Astrocyte (in vitro differentiated cells and primary cell): ENCODE data around the gene PPP2R5E. TPM values are rescaled to one million over a fixed set of nuclear protein-coding genes. Genes with fewer than 3 reads are reported as not detected.

Source experiments
- DNase-seq: peaks from one replicate; pipeline ENCODE4 v3.0.0-alpha.2; 2010; ENCODE audit warnings: low read depth
- FAIRE-seq: peaks from 2 replicates; lab custom pipeline; 2011; peaks lifted over from hg19 to GRCh38; lab: Jason Lieb, UNC
- H2AFZ ChIP-seq: 2 replicates; pipeline ENCODE4 v1.6.0; 2012; ENCODE audit warnings: low read depth, low read length, inconsistent platforms
- H3K27ac ChIP-seq: 2 replicates; pipeline ENCODE4 v1.5.1; 2011; ENCODE audit warnings: low read depth, low read length, inconsistent platforms
- H3K27me3 ChIP-seq: 2 replicates; pipeline ENCODE4 v1.6.0; 2011; ENCODE audit warnings: low read length, inconsistent platforms; ENCODE audit not compliant: insufficient read depth
- H3K36me3 ChIP-seq: 2 replicates; pipeline ENCODE4 v1.5.1; 2011; ENCODE audit warnings: low read length, inconsistent platforms; ENCODE audit not compliant: insufficient read depth
- H3K4me1 ChIP-seq: 2 replicates; pipeline ENCODE4 v1.5.1; 2011; ENCODE audit warnings: low read length, inconsistent platforms; ENCODE audit not compliant: insufficient read depth
- H3K4me2 ChIP-seq: 2 replicates; pipeline ENCODE4 v1.6.0; 2012; ENCODE audit warnings: low read length, inconsistent platforms
- H3K4me3 ChIP-seq: 2 replicates; pipeline ENCODE4 v1.5.1; 2011; ENCODE audit warnings: low read depth, mild to moderate bottlenecking, low read length, inconsistent platforms; ENCODE audit not compliant: insufficient read depth
- H3K79me2 ChIP-seq: 2 replicates; pipeline ENCODE4 v1.6.0; 2012; ENCODE audit warnings: mild to moderate bottlenecking, low read length, inconsistent platforms; ENCODE audit not compliant: insufficient read depth
- H3K9ac ChIP-seq: 2 replicates; pipeline ENCODE4 v1.6.0; 2012; ENCODE audit warnings: mild to moderate bottlenecking, low read length, inconsistent platforms
- H3K9me3 ChIP-seq: 2 replicates; pipeline ENCODE4 v1.5.1; 2012; ENCODE audit warnings: low read depth, mild to moderate bottlenecking, low read length, inconsistent platforms; ENCODE audit not compliant: insufficient read depth
- H4K20me1 ChIP-seq: 2 replicates; pipeline ENCODE4 v1.6.0; 2012; ENCODE audit warnings: low read length, inconsistent platforms; ENCODE audit not compliant: insufficient read depth
- H3K27ac Mint-ChIP-seq: one replicate; pipeline ENCODE4 v1.8.0; 2021; ENCODE audit warnings: mild to moderate bottlenecking, mixed read lengths; ENCODE audit not compliant: unreplicated experiment
- H3K27me3 Mint-ChIP-seq: one replicate; pipeline ENCODE4 v1.8.0; 2021; ENCODE audit warnings: low read depth, mixed read lengths; ENCODE audit not compliant: unreplicated experiment
- H3K36me3 Mint-ChIP-seq: one replicate; pipeline ENCODE4 v1.8.0; 2021; ENCODE audit warnings: low read depth, mixed read lengths; ENCODE audit not compliant: unreplicated experiment
- H3K4me1 Mint-ChIP-seq: one replicate; pipeline ENCODE4 v1.8.0; 2021; ENCODE audit warnings: low read depth, mixed read lengths; ENCODE audit not compliant: unreplicated experiment
- H3K4me3 Mint-ChIP-seq: one replicate; pipeline ENCODE4 v1.8.0; 2021; ENCODE audit warnings: mild to moderate bottlenecking, moderate library complexity, mixed read lengths; ENCODE audit not compliant: unreplicated experiment
- H3K9me3 Mint-ChIP-seq: one replicate; pipeline ENCODE4 v1.8.0; 2021; ENCODE audit warnings: mild to moderate bottlenecking, mixed read lengths; ENCODE audit not compliant: unreplicated experiment
- EZH2 ChIP-seq: IDR thresholded peaks from 2 replicates; pipeline ENCODE4 v1.6.1; 2012; ENCODE audit warnings: mild to moderate bottlenecking, low read length, inconsistent platforms; ENCODE audit not compliant: insufficient read depth
- total RNA-seq: library from RNA; stranded (reverse); gene quantifications from 2 replicates; pipeline ENCODE4 v1.2.1, GENCODE V29; 2021
- TF ChIP-seq, protein P1 (sequence below): IDR thresholded peaks from 2 replicates; pipeline ENCODE4 v1.5.1; 2011; ENCODE audit warnings: low read depth, mild to moderate bottlenecking, inconsistent platforms, low read length, moderate library complexity; ENCODE audit not compliant: insufficient read depth

The PPP2R5E gene
- total RNA-seq, 1 donor from 2014 or later = 69.3 TPM

DNA sequence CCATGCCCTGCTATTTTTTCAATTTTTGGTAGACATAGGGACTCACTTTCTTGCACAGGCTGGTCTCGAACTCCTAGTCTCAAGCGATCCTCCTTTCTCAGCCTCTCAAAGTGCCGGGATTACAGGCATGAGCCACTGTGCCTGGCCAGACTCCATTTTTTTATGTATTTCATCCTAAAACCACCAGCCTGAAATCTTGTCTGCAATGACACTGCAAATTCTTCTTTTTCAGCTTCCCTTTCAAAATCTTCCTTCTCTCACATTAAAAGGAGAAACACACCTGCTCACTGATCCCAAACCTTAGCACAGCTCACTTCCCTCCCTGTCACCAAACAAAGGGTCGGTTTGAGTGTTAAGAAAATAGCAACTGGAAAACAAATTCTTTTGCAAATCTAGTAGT lies 62.6 kb downstream of the PPP2R5E start:
- TF ChIP-seq, protein P1, sequence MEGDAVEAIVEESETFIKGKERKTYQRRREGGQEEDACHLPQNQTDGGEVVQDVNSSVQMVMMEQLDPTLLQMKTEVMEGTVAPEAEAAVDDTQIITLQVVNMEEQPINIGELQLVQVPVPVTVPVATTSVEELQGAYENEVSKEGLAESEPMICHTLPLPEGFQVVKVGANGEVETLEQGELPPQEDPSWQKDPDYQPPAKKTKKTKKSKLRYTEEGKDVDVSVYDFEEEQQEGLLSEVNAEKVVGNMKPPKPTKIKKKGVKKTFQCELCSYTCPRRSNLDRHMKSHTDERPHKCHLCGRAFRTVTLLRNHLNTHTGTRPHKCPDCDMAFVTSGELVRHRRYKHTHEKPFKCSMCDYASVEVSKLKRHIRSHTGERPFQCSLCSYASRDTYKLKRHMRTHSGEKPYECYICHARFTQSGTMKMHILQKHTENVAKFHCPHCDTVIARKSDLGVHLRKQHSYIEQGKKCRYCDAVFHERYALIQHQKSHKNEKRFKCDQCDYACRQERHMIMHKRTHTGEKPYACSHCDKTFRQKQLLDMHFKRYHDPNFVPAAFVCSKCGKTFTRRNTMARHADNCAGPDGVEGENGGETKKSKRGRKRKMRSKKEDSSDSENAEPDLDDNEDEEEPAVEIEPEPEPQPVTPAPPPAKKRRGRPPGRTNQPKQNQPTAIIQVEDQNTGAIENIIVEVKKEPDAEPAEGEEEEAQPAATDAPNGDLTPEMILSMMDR = no peak
- no peak for TF ChIP-seq EZH2

DNA sequence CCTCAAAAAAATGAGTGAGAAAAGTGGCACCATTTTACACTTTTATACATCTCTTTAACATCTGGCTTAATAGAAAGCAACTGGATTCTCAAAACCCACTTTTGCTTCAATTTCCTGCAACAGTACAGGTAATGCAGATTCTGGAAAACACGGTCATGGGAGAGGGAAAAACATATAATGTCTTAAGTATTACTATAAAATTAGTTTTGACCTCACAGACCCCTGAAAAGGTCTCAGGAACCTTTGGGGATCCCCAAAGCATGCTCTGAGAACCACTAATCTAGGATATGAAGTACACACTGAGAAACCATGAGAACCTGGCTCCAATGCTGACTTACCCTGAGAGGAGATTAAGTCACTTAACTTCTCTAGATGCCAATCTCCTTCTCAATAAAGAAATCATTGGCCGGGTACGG lies 64.7 kb downstream of the PPP2R5E start:
- FAIRE-seq = no peak
- H4K20me1 ChIP-seq = peaks cover 84% of the 10 kb centered on the region
- no peak for DNase-seq

More for the DNA sequence above, 62.6 kb downstream of the PPP2R5E start:
- Mint-ChIP-seq H3K27me3 (no peaks in the 10 kb centered on the region), H3K4me3 (no peak overlapping the region), H3K36me3 (peaks cover 4% of the 10 kb centered on the region), H3K27ac (no peak overlapping the region), H3K9me3 (no peaks in the 10 kb centered on the region), H3K4me1 (peaks cover 6% of the 10 kb centered on the region)
- no peaks in the 10 kb centered on the region for H3K9me3 ChIP-seq
- no peak overlapping the region for H3K9ac ChIP-seq
- H3K36me3 ChIP-seq = no peaks in the 10 kb centered on the region
- no peak overlapping the region for H2AFZ ChIP-seq
- DNase-seq (no peak), FAIRE-seq (no peak)
- H4K20me1 ChIP-seq = peaks cover 78% of the 10 kb centered on the region
- H3K4me3 ChIP-seq = no peak overlapping the region
- peaks cover 96% of the 10 kb centered on the region for H3K79me2 ChIP-seq
- H3K4me1 ChIP-seq = peaks cover 3% of the 10 kb centered on the region
- no peaks in the 10 kb centered on the region for H3K27me3 ChIP-seq
- H3K27ac ChIP-seq = no peak overlapping the region
- no peak overlapping the region for H3K4me2 ChIP-seq

DNA sequence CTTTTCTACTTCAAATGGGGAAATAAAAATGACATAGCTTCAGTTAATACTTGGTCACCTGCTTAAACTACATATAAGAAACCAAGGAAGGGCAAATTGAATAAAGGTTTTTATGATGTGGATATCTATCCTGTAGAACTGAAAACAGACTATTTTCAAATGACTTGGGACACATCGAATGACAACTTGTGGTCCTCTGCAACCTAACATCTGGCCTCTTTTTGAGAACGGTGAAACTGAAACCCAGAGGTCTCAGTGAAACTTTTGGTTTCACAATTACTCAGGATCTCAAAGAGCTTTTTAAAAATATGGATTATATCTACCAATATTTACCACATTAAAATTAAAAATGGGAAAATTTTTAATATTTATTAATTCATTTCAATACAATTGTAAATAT lies 65.2 kb downstream of the PPP2R5E start:
- Histone ChIP-seq H2AFZ (no peak overlapping the region), H3K79me2 (peaks cover 96% of the 10 kb centered on the region), H3K9me3 (no peaks in the 10 kb centered on the region), H3K4me1 (peaks cover 3% of the 10 kb centered on the region), H3K27ac (no peak overlapping the region), H3K4me3 (no peak overlapping the region), H3K36me3 (no peaks in the 10 kb centered on the region), H4K20me1 (peaks cover 84% of the 10 kb centered on the region), H3K4me2 (no peak overlapping the region), H3K9ac (no peak overlapping the region), H3K27me3 (no peaks in the 10 kb centered on the region)
- no peak for DNase-seq
- FAIRE-seq = no peak
- H3K9me3 Mint-ChIP-seq = no peaks in the 10 kb centered on the region
- TF ChIP-seq EZH2 = no peak
- TF ChIP-seq, protein P1 = no peak
- no peaks in the 10 kb centered on the region for H3K27me3 Mint-ChIP-seq
- no peak overlapping the region for H3K4me3 Mint-ChIP-seq
- H3K27ac Mint-ChIP-seq = no peak overlapping the region
- peaks cover 2% of the 10 kb centered on the region for H3K4me1 Mint-ChIP-seq
- peaks cover 4% of the 10 kb centered on the region for H3K36me3 Mint-ChIP-seq

More for the DNA sequence above, 64.7 kb downstream of the PPP2R5E start:
- Histone ChIP-seq H3K79me2 (peaks cover 96% of the 10 kb centered on the region), H3K4me1 (peaks cover 3% of the 10 kb centered on the region), H3K9ac (no peak overlapping the region), H3K4me2 (no peak overlapping the region), H3K9me3 (no peaks in the 10 kb centered on the region), H3K4me3 (no peak overlapping the region), H3K27me3 (no peaks in the 10 kb centered on the region), H3K27ac (no peak overlapping the region), H2AFZ (no peak overlapping the region), H3K36me3 (no peaks in the 10 kb centered on the region)
- TF ChIP-seq, protein P1 = no peak
- no peak for TF ChIP-seq EZH2
- Mint-ChIP-seq H3K27ac (no peak overlapping the region), H3K9me3 (no peaks in the 10 kb centered on the region), H3K4me3 (no peak overlapping the region), H3K4me1 (peaks cover 2% of the 10 kb centered on the region), H3K27me3 (no peaks in the 10 kb centered on the region), H3K36me3 (peaks cover 4% of the 10 kb centered on the region)
